MM.1S (cell line): ENCODE results near the gene IGSF8.

Source experiments
- DNase-seq: peaks from one replicate; pipeline ENCODE4 v3.0.0-alpha.2; 2015
- H2AFZ ChIP-seq: fragments of 300-600 bp; sonication (generic); 2 replicates; pipeline ENCODE4 v1.6.0; 2016; ENCODE audit warnings: antibody characterized with exemption, low read length
- H3F3A ChIP-seq: fragments of 300-600 bp; sonication (generic); 2 replicates; pipeline ENCODE4 v1.6.1; 2016; ENCODE audit warnings: mild to moderate bottlenecking, antibody characterized with exemption, low read length, moderate library complexity, mixed read lengths; ENCODE audit not compliant: insufficient read depth
- H3K27ac ChIP-seq: fragments of 300-600 bp; sonication (generic); 2 replicates; pipeline ENCODE4 v1.5.1; 2016; ENCODE audit warnings: mild to moderate bottlenecking, low read length
- H3K27me3 ChIP-seq: fragments of 300-600 bp; sonication (generic); replicated peaks from 2 replicates; pipeline ENCODE4 v1.6.0; 2016; ENCODE audit warnings: low read length; ENCODE audit not compliant: insufficient read depth
- H3K36me3 ChIP-seq: fragments of 300-600 bp; sonication (generic); replicated peaks from 2 replicates; pipeline ENCODE4 v1.6.1; 2016; ENCODE audit warnings: mild to moderate bottlenecking, low read length, mixed read lengths; ENCODE audit not compliant: insufficient read depth
- H3K4me1 ChIP-seq: fragments of 300-600 bp; sonication (generic); 2 replicates; pipeline ENCODE4 v1.6.1; 2016; ENCODE audit warnings: low read length, mixed read lengths
- H3K4me2 ChIP-seq: fragments of 300-600 bp; sonication (generic); 2 replicates; pipeline ENCODE4 v1.6.0; 2016; ENCODE audit warnings: low read depth, low read length
- H3K4me3 ChIP-seq: fragments of 300-600 bp; sonication (generic); 2 replicates; pipeline ENCODE4 v1.5.1; 2016; ENCODE audit warnings: low read length, mixed read lengths
- H3K79me2 ChIP-seq: fragments of 300-600 bp; sonication (generic); 2 replicates; pipeline ENCODE4 v1.6.1; 2016; ENCODE audit warnings: mixed run types, low read length, mixed read lengths
- H3K9ac ChIP-seq: fragments of 300-600 bp; sonication (generic); 2 replicates; pipeline ENCODE4 v1.6.1; 2016; ENCODE audit warnings: low read length, mixed read lengths
- H3K9me2 ChIP-seq: fragments of 300-600 bp; sonication (generic); replicated peaks from 2 replicates; pipeline ENCODE4 v1.6.1; 2016; ENCODE audit warnings: mild to moderate bottlenecking, low read length, mixed read lengths; ENCODE audit not compliant: insufficient read depth
- H3K9me3 ChIP-seq: fragments of 300-600 bp; sonication (generic); replicated peaks from 2 replicates; pipeline ENCODE4 v1.6.1; 2016; ENCODE audit warnings: mild to moderate bottlenecking, low read length, mixed read lengths; ENCODE audit not compliant: insufficient read depth
- H4K20me1 ChIP-seq: fragments of 300-600 bp; sonication (generic); 2 replicates; pipeline ENCODE4 v1.6.1; 2016; ENCODE audit warnings: mild to moderate bottlenecking, low read length, moderate library complexity, mixed read lengths; ENCODE audit not compliant: insufficient read depth
- EZH2 ChIP-seq: fragments of 300-600 bp; sonication (generic); optimal IDR thresholded peaks from 2 replicates; pipeline ENCODE3; 2017; ENCODE audit warnings: low read depth, mild to moderate bottlenecking, antibody characterized with exemption, low read length, mixed read lengths
- EZH2phosphoT487 ChIP-seq: fragments of 300-600 bp; sonication (generic); IDR thresholded peaks from 2 replicates; pipeline ENCODE4 v1.6.1; 2018; ENCODE audit warnings: antibody characterized with exemption, low read length
- TF ChIP-seq, protein P1 (sequence below): fragments of 300-600 bp; sonication (generic); IDR thresholded peaks from 2 replicates; pipeline ENCODE4 v1.5.1; 2016; ENCODE audit warnings: antibody characterized with exemption, low read length, mixed read lengths

Gene IGSF8

DNA sequence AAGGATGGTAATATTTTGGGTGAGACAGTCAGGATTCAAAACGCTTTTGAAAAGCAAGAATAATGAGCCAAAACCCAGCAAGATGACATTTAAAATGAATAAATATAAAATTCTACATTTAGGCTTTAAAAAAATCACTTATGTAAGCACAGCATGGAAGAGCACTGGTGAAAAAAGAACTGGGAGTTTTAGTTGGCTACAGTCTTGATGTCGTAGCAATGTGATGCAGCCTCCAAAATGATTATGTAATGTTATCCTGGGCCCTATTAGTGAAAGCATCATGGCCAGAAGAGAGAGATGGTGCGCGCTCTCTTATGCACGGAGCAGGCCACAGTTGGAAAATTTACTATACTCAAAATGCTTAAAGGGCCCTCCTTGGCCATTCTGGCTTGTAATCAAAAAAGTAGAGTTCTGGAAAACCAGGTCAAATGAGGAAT lies 11.9 kb downstream of the IGSF8 start:
- H3K4me3 ChIP-seq: no peak overlapping the region
- no peak overlapping the region for H2AFZ ChIP-seq
- H3F3A ChIP-seq: no peaks in the 10 kb centered on the region
- DNase-seq: no peak
- TF ChIP-seq EZH2 (no peak), EZH2phosphoT487 (no peak)
- TF ChIP-seq, protein P1, sequence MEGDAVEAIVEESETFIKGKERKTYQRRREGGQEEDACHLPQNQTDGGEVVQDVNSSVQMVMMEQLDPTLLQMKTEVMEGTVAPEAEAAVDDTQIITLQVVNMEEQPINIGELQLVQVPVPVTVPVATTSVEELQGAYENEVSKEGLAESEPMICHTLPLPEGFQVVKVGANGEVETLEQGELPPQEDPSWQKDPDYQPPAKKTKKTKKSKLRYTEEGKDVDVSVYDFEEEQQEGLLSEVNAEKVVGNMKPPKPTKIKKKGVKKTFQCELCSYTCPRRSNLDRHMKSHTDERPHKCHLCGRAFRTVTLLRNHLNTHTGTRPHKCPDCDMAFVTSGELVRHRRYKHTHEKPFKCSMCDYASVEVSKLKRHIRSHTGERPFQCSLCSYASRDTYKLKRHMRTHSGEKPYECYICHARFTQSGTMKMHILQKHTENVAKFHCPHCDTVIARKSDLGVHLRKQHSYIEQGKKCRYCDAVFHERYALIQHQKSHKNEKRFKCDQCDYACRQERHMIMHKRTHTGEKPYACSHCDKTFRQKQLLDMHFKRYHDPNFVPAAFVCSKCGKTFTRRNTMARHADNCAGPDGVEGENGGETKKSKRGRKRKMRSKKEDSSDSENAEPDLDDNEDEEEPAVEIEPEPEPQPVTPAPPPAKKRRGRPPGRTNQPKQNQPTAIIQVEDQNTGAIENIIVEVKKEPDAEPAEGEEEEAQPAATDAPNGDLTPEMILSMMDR: no peak
- H3K4me2 ChIP-seq: no peak overlapping the region
- no peak overlapping the region for H3K9ac ChIP-seq
- no peaks in the 10 kb centered on the region for H4K20me1 ChIP-seq
- no peak overlapping the region for H3K27ac ChIP-seq
- H3K79me2 ChIP-seq: no peaks in the 10 kb centered on the region
- no peaks in the 10 kb centered on the region for H3K9me2 ChIP-seq
- no peaks in the 10 kb centered on the region for H3K36me3 ChIP-seq
- peaks cover 22% of the 10 kb centered on the region for H3K27me3 ChIP-seq
- H3K9me3 ChIP-seq: no peaks in the 10 kb centered on the region
- peaks cover 8% of the 10 kb centered on the region for H3K4me1 ChIP-seq

DNA sequence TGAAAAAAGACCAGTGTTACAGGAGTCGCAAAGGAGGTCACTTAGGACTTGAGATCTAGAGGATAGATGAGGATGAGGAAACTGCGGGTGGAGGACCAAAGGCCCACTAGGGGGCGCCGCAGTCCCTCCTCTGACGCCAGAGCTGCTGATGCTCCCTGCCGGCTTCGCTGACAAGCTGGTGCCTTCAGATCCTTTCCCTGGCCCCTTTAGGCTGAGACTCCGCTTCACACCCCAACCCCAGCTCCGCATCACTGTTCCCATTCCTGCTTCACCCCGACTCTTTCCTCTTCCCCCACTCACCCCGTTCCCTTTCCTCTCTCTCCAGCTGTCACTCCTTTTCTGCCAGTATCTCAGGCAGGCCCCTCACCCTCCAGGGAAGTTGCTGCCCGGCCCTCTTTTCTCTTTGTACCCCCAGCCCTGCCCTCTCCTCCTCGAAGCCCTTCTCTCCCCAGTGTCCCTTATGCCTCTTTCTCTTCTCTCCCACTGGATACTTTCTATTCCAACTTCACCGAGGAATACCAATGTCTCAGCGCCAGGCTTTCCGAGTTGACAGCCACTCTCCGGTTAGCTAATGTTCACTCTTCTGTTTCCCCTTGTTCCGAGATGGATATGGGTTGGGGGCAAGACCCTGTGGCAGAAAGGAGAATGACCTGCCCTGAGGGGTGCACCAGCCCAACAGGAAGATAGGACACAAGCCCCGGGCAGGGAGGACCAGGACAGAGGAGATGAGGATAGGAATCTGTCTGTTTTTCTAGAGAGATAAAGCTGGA lies 12.5 kb downstream of the IGSF8 start:
- no peaks in the 10 kb centered on the region for H3K9me3 ChIP-seq
- H3F3A ChIP-seq: peaks cover 4% of the 10 kb centered on the region; the same call in 1 of the 2 replicates
- TF ChIP-seq, protein P1: peak; percentile 97
- TF ChIP-seq EZH2: no peak
- no peaks in the 10 kb centered on the region for H3K36me3 ChIP-seq
- H3K27me3 ChIP-seq: peaks cover 27% of the 10 kb centered on the region
- H3K4me3 ChIP-seq: no peak overlapping the region
- peaks cover 14% of the 10 kb centered on the region for H3K4me1 ChIP-seq
- H3K4me2 ChIP-seq: no peak overlapping the region
- no peaks in the 10 kb centered on the region for H3K79me2 ChIP-seq
- no peaks in the 10 kb centered on the region for H3K9me2 ChIP-seq
- DNase-seq: peak; percentile 84
- H3K9ac ChIP-seq: no peak overlapping the region
- H2AFZ ChIP-seq: no peak overlapping the region
- no peaks in the 10 kb centered on the region for H4K20me1 ChIP-seq
- H3K27ac ChIP-seq: no peak overlapping the region

DNA sequence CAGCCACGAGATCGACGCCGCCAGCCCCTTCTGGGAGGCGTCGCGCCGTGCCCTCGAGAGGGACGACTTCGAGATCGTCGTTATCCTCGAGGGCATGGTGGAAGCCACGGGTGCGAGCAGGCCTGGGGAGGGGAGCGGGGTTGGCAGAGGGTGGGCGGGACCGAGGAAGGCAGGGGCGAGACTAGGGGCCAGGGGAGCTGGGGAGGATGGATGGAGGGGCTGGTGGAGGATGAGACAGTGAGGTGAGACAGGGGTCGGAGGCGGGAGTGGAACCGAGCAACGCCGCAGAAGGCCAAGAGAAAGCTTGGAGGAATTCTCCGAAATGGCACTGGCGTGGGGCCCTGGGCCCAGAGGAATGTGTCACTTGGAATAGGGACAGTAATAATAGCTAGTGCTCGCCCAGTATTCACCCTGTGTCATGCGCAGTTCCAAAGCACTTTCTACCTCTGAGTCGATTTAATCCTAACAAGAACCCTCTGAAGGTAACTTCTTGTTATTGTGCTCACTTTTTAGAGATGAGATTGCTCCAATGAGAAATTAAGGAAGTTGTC lies 13.6 kb downstream of the IGSF8 start:
- Histone ChIP-seq H3K4me1 (peaks cover 24% of the 10 kb centered on the region), H3K79me2 (no peaks in the 10 kb centered on the region), H3K9me3 (no peaks in the 10 kb centered on the region), H3K27ac (no peak overlapping the region), H3K27me3 (peaks cover 32% of the 10 kb centered on the region), H3K36me3 (no peaks in the 10 kb centered on the region), H2AFZ (no peak overlapping the region), H3K9me2 (no peaks in the 10 kb centered on the region), H3K9ac (no peak overlapping the region), H3F3A (peaks cover 9% of the 10 kb centered on the region; the same call in 1 of the 2 replicates), H4K20me1 (no peaks in the 10 kb centered on the region), H3K4me3 (no peak overlapping the region), H3K4me2 (no peak overlapping the region; the same call in 1 of the 2 replicates)
- TF ChIP-seq, protein P1: no peak
- TF ChIP-seq EZH2phosphoT487 (no peak), EZH2 (no peak)
- DNase-seq: no peak
